Neuronal stem cell (in vitro differentiated cells): ENCODE measurements around the gene CREB5.

Experiments
- DNase-seq: peaks from one replicate; pipeline ENCODE4 v3.0.0-alpha.2; 2013; ENCODE audit warnings: low spot score
- H2AFZ ChIP-seq: one replicate; pipeline ENCODE4 v1.6.1; 2013; ENCODE audit warnings: mild to moderate bottlenecking, low read length, inconsistent platforms
- H2AK5ac ChIP-seq: 2 replicates; pipeline ENCODE4 v1.6.1; 2013; ENCODE audit warnings: low read depth, mild to moderate bottlenecking, inconsistent platforms, low read length, moderate library complexity, mixed read lengths
- H2BK120ac ChIP-seq: 2 replicates; pipeline ENCODE4 v1.6.1; 2013; ENCODE audit warnings: low read depth, mild to moderate bottlenecking, inconsistent platforms, low read length, moderate library complexity, mixed read lengths
- H2BK12ac ChIP-seq: one replicate; pipeline ENCODE4 v1.6.1; 2013; ENCODE audit warnings: low read length, inconsistent platforms
- H2BK15ac ChIP-seq: 2 replicates; pipeline ENCODE4 v1.6.1; 2013; ENCODE audit warnings: mild to moderate bottlenecking, low read length, inconsistent platforms, mixed read lengths
- H2BK5ac ChIP-seq: one replicate; pipeline ENCODE4 v1.6.1; 2013; ENCODE audit warnings: inconsistent platforms, mild to moderate bottlenecking, low read length, moderate library complexity
- H3K14ac ChIP-seq: one replicate; pipeline ENCODE4 v1.6.1; 2013; ENCODE audit warnings: low read length, inconsistent platforms
- H3K18ac ChIP-seq: 2 replicates; pipeline ENCODE4 v1.6.1; 2013; ENCODE audit warnings: low read length, inconsistent platforms
- H3K23ac ChIP-seq: 2 replicates; pipeline ENCODE4 v1.6.1; 2013; ENCODE audit warnings: low read depth, mild to moderate bottlenecking, mixed read lengths, low read length, inconsistent platforms; ENCODE audit not compliant: poor library complexity
- H3K27ac ChIP-seq: replicated peaks from 3 replicates; pipeline ENCODE4 v1.5.1; 2013; ENCODE audit warnings: low read length, inconsistent platforms
- H3K27me3 ChIP-seq, 3 experiments: 2 replicates each; pipeline ENCODE4 v1.6.1; 2013; ENCODE audit warnings: low read length in 3 of 3, mild to moderate bottlenecking in 2 of 3, inconsistent platforms in 1 of 3, low read depth in 1 of 3, mixed read lengths in 1 of 3, moderate library complexity in 1 of 3; ENCODE audit not compliant: control insufficient read depth in 3 of 3, insufficient read depth in 3 of 3
- H3K36me3 ChIP-seq, 2 donors: replicated peaks in 1 of 2; 2 replicates each; pipeline ENCODE4 v1.6.1; 2013; ENCODE audit warnings: low read length in 2 of 2; ENCODE audit not compliant: control insufficient read depth in 2 of 2, insufficient read depth in 2 of 2
- H3K4ac ChIP-seq: 2 replicates; pipeline ENCODE4 v1.6.1; 2013; ENCODE audit warnings: inconsistent platforms, mild to moderate bottlenecking, low read length, moderate library complexity
- H3K4me1 ChIP-seq, 2 donors: 1 replicate in 1 of 2; 2 replicates in 1 of 2; pipeline ENCODE4 v1.6.1; 2013; ENCODE audit warnings: low read length in 2 of 2, low read depth in 1 of 2; ENCODE audit not compliant: control insufficient read depth in 2 of 2, insufficient read depth in 1 of 2
- H3K4me2 ChIP-seq: one replicate; pipeline ENCODE4 v1.6.1; 2013; ENCODE audit warnings: mild to moderate bottlenecking, low read length, inconsistent platforms; ENCODE audit not compliant: insufficient read depth, poor library complexity, severe bottlenecking
- H3K4me3 ChIP-seq, 2 donors: 2 replicates each; pipeline ENCODE4 v1.5.1; 2013; ENCODE audit warnings: low read length in 2 of 2, mild to moderate bottlenecking in 2 of 2, inconsistent platforms in 1 of 2, moderate library complexity in 1 of 2
- H3K79me1 ChIP-seq: one replicate; pipeline ENCODE4 v1.6.1; 2013; ENCODE audit warnings: low read depth, mild to moderate bottlenecking, inconsistent platforms, low read length, moderate library complexity
- H3K9ac ChIP-seq: one replicate; pipeline ENCODE4 v1.6.1; 2013; ENCODE audit warnings: mild to moderate bottlenecking, low read depth, low read length, inconsistent platforms; ENCODE audit not compliant: poor library complexity
- H3K9me3 ChIP-seq, 2 donors: replicated peaks in 1 of 2; 2 replicates each; pipeline versions ENCODE3 to v1.6.1; 2013; ENCODE audit warnings: low read length in 2 of 2, mild to moderate bottlenecking in 2 of 2, inconsistent platforms in 1 of 2, low read depth in 1 of 2, mixed read lengths in 1 of 2, moderate library complexity in 1 of 2; ENCODE audit not compliant: control insufficient read depth in 2 of 2, insufficient read depth in 1 of 2
- H4K8ac ChIP-seq: one replicate; pipeline ENCODE4 v1.6.1; 2013; ENCODE audit warnings: low read depth, mild to moderate bottlenecking, inconsistent platforms, low read length, moderate library complexity
- H4K91ac ChIP-seq: one replicate; pipeline ENCODE4 v1.6.1; 2013; ENCODE audit warnings: low read length, low read depth, mild to moderate bottlenecking, inconsistent platforms; ENCODE audit not compliant: poor library complexity
- WGBS, 2 donors: extraction: QIAGEN DNeasy Blood & Tissue Kit; methylation state at CpG; one replicate each; pipeline ENCODE4 v1.1.7; 2013; ENCODE audit warnings: missing lambda C conversion rate in 2 of 2, mixed read lengths in 1 of 2; ENCODE audit not compliant: insufficient read length in 2 of 2, insufficient replicate concordance in 1 of 2; ENCODE audit errors: extremely low coverage in 2 of 2; 5-methylcytosine and 5-hydroxymethylcytosine counted together

CREB5 gene

GRCh38 chr7:28744951-28745350, 332.6 kb downstream of the CREB5 start:
- no peaks in the 10 kb centered on the region for H3K79me1 ChIP-seq
- no peak overlapping the region for H2BK12ac ChIP-seq
- no peak overlapping the region for H2AK5ac ChIP-seq
- no peak overlapping the region for H3K23ac ChIP-seq
- no peak overlapping the region for H3K4me3 ChIP-seq
- no peak overlapping the region for H2BK15ac ChIP-seq
- no peak overlapping the region for H4K91ac ChIP-seq
- H3K18ac ChIP-seq, result no peak overlapping the region
- no peak overlapping the region for H3K27ac ChIP-seq
- peaks cover 3 to 18% of the 10 kb centered on the region in 2 donors for H3K4me1 ChIP-seq
- no peak overlapping the region for H2AFZ ChIP-seq
- H3K4ac ChIP-seq, result no peak overlapping the region
- H3K27me3 ChIP-seq, result no peaks in the 10 kb centered on the region
- H4K8ac ChIP-seq, result no peak overlapping the region
- no peak overlapping the region for H2BK5ac ChIP-seq
- no peak overlapping the region for H2BK120ac ChIP-seq
- WGBS, 2 donors, result no CpG with 5 or more reads among the region's 4 CpGs
- no peak overlapping the region for H3K14ac ChIP-seq
- no peaks in the 10 kb centered on the region for H3K36me3 ChIP-seq
- no peak overlapping the region for H3K4me2 ChIP-seq
- no peak for DNase-seq
- no peak overlapping the region for H3K9ac ChIP-seq
- no peaks in the 10 kb centered on the region for H3K9me3 ChIP-seq

DNA sequence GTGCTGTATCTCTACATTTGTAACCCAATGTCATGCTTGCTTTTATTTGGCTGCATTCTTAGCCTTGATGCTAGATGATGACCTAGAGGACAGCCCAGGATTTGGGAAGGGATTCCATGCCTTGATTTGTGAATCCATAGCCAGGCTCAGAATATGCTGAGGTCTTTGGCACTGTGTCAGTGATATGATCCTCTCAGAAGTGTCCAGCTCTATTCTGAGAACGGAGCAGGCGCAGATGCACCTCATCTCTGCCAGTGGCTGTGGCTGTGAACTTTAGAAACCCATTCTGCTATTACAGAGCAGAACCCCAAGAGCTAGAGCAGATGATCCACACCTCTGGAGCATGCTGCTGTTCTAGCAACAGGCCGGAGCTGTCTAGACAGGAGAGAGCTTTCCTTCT, 333.0 kb downstream of the CREB5 start:
- Histone ChIP-seq H3K14ac (no peak overlapping the region), H2BK5ac (no peak overlapping the region), H3K23ac (no peak overlapping the region), H3K9ac (no peak overlapping the region), H2BK120ac (no peak overlapping the region), H2BK15ac (no peak overlapping the region), H3K4me3 (no peak overlapping the region), H3K27ac (no peak overlapping the region), H3K18ac (no peak overlapping the region), H3K4me1 (peaks cover 0 to 16% of the 10 kb centered on the region in 2 donors), H2BK12ac (no peak overlapping the region), H3K79me1 (no peaks in the 10 kb centered on the region), H3K4me2 (no peak overlapping the region), H3K27me3 (no peaks in the 10 kb centered on the region), H3K4ac (no peak overlapping the region), H3K9me3 (no peaks in the 10 kb centered on the region), H4K8ac (no peak overlapping the region), H2AK5ac (no peak overlapping the region), H3K36me3 (no peaks in the 10 kb centered on the region), H4K91ac (no peak overlapping the region), H2AFZ (no peak overlapping the region)
- no peak for DNase-seq
- WGBS, 2 donors, result no CpG with 5 or more reads among the region's 3 CpGs

GRCh38 chr7:28747404-28747803, 335.1 kb downstream of the CREB5 start:
- H3K36me3 ChIP-seq, result no peaks in the 10 kb centered on the region
- H2AK5ac ChIP-seq, result no peak overlapping the region
- no peak overlapping the region for H3K4me3 ChIP-seq
- no peak overlapping the region for H3K4me2 ChIP-seq
- no peak overlapping the region for H3K14ac ChIP-seq
- H3K27me3 ChIP-seq, result no peaks in the 10 kb centered on the region
- H4K8ac ChIP-seq, result no peak overlapping the region
- H3K9ac ChIP-seq, result no peak overlapping the region
- no peak overlapping the region for H2BK5ac ChIP-seq
- no peak for DNase-seq
- H2AFZ ChIP-seq, result no peak overlapping the region
- no peaks in the 10 kb centered on the region for H3K9me3 ChIP-seq
- no peak overlapping the region for H2BK120ac ChIP-seq
- H3K4ac ChIP-seq, result no peak overlapping the region
- no peak overlapping the region for H3K23ac ChIP-seq
- H2BK15ac ChIP-seq, result no peak overlapping the region
- peaks cover 0 to 16% of the 10 kb centered on the region in 2 donors for H3K4me1 ChIP-seq
- H4K91ac ChIP-seq, result no peak overlapping the region
- H3K79me1 ChIP-seq, result no peaks in the 10 kb centered on the region
- no CpG with 5 or more reads among the region's 5 CpGs for WGBS, 2 donors
- no peak overlapping the region for H3K18ac ChIP-seq
- no peak overlapping the region for H3K27ac ChIP-seq
- H2BK12ac ChIP-seq, result no peak overlapping the region

DNA sequence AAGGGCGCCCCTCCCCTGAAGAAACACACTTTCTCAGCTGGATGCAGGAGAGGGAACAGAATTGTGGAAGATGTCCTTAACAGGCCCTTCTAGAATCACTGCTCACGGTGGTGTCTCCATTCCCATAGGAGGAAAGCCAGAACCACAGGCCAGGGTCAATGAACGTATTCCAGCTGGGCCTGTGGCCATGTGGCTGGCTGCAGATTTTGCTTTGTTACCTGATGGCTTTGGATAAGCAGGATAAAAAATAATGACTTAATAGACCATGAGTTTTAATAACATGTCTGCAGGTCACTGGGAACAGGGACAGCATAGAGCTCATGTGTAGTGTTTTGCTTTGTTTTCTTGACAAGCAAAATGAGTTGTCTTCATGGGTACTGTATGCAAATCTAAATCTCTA, 335.5 kb downstream of the CREB5 start:
- Histone ChIP-seq H3K4me1 (peaks cover 0 to 16% of the 10 kb centered on the region in 2 donors), H3K36me3 (no peaks in the 10 kb centered on the region), H3K4me2 (no peak overlapping the region), H2BK120ac (no peak overlapping the region), H3K4ac (no peak overlapping the region), H2BK5ac (no peak overlapping the region), H3K18ac (no peak overlapping the region), H2BK12ac (no peak overlapping the region), H2AFZ (no peak overlapping the region), H3K79me1 (no peaks in the 10 kb centered on the region), H3K4me3 (no peak overlapping the region), H3K23ac (no peak overlapping the region), H3K14ac (no peak overlapping the region), H2AK5ac (no peak overlapping the region), H3K9me3 (no peaks in the 10 kb centered on the region), H3K9ac (no peak overlapping the region), H2BK15ac (no peak overlapping the region), H3K27me3 (no peaks in the 10 kb centered on the region), H3K27ac (no peak overlapping the region), H4K91ac (no peak overlapping the region), H4K8ac (no peak overlapping the region)
- no peak for DNase-seq
- no CpG with 5 or more reads among the region's 3 CpGs for WGBS, 2 donors
